IMR-90 (cell line): ENCODE results near the gene IQSEC1. TPM values are rescaled to one million over a fixed set of nuclear protein-coding genes. Genes with fewer than 3 reads are reported as not detected.

Experiments used
- ATAC-seq: fragments of 200-7000 bp; cut with Tn5 transposase; 2 replicates; pipeline ENCODE4 v1.9.1; 2020; ENCODE audit warnings: low read depth, mild to moderate bottlenecking, moderate library complexity
- BruUV-seq: library from RNA; stranded (reverse); fragments of 400-500 nt; replicated peaks from 2 replicates; lab custom pipeline; 2021; lab: Mats Ljungman, UMichigan
- CTCF ChIA-PET: fragments of 300-600 bp; formaldehyde crosslinking; extraction: SDS; loops from one replicate; lab custom pipeline; 2021; ENCODE audit warnings: antibody characterized with exemption; lab: Yijun Ruan, JAX
- POLR2A ChIA-PET: fragments of 300-600 bp; sonication (Branson Sonifier 250); formaldehyde crosslinking; loops from one replicate; lab custom pipeline; 2022; ENCODE audit warnings: antibody characterized with exemption; ENCODE audit not compliant: unreplicated experiment; lab: Charles Lee
- DNase-seq: peaks from one replicate; pipeline ENCODE4 v3.0.0; 2013
- H2AFZ ChIP-seq: replicated peaks from 2 replicates; pipeline ENCODE3; 2013; ENCODE audit warnings: low read length, mild to moderate bottlenecking; ENCODE audit not compliant: poor library complexity
- H2AK5ac ChIP-seq: 2 replicates; pipeline ENCODE4 v1.6.1; 2013; ENCODE audit warnings: low read depth, low read length, inconsistent platforms
- H2AK9ac ChIP-seq: replicated peaks from 2 replicates; pipeline ENCODE3; 2013; ENCODE audit warnings: mild to moderate bottlenecking, low read depth, low read length, moderate library complexity; ENCODE audit not compliant: poor library complexity
- H2BK120ac ChIP-seq: 2 replicates; pipeline ENCODE4 v1.6.1; 2013; ENCODE audit warnings: low read depth, low read length, inconsistent platforms
- H2BK15ac ChIP-seq: 3 replicates; pipeline ENCODE4 v1.6.1; 2013; ENCODE audit warnings: low read depth, low read length, inconsistent platforms
- H2BK20ac ChIP-seq: 2 replicates; pipeline ENCODE4 v1.6.1; 2013; ENCODE audit warnings: low read depth, mild to moderate bottlenecking, inconsistent platforms, low read length, moderate library complexity
- H2BK5ac ChIP-seq: 2 replicates; pipeline ENCODE4 v1.6.1; 2013; ENCODE audit warnings: mild to moderate bottlenecking, low read depth, low read length, inconsistent platforms; ENCODE audit not compliant: poor library complexity, severe bottlenecking
- H3K14ac ChIP-seq: replicated peaks from 2 replicates; pipeline ENCODE4 v1.6.1; 2013; ENCODE audit warnings: low read depth, low read length, inconsistent platforms
- H3K18ac ChIP-seq: 2 replicates; pipeline ENCODE4 v1.6.1; 2013; ENCODE audit warnings: low read depth, low read length, control low read depth
- H3K23ac ChIP-seq: 2 replicates; pipeline ENCODE4 v1.6.1; 2013; ENCODE audit warnings: low read depth, low read length, inconsistent platforms
- H3K27ac ChIP-seq: 2 replicates; pipeline ENCODE4 v1.5.1; 2013; ENCODE audit warnings: mild to moderate bottlenecking, control low read depth, low read length; ENCODE audit not compliant: insufficient read depth
- H3K27me3 ChIP-seq: 2 replicates; pipeline ENCODE4 v1.6.1; 2013; ENCODE audit warnings: low read length; ENCODE audit not compliant: control insufficient read depth, insufficient read depth
- H3K36me3 ChIP-seq: 2 replicates; pipeline ENCODE4 v1.6.1; 2013; ENCODE audit warnings: low read length, mixed read lengths; ENCODE audit not compliant: control insufficient read depth, insufficient read depth
- H3K4ac ChIP-seq: 2 replicates; pipeline ENCODE4 v1.6.1; 2013; ENCODE audit warnings: low read depth, low read length, inconsistent platforms
- H3K4me1 ChIP-seq: 2 replicates; pipeline ENCODE4 v1.6.1; 2013; ENCODE audit warnings: low read length, mixed read lengths; ENCODE audit not compliant: control insufficient read depth, insufficient read depth
- H3K4me2 ChIP-seq: 2 replicates; pipeline ENCODE4 v1.6.1; 2013; ENCODE audit warnings: low read depth, mild to moderate bottlenecking, control low read depth, low read length, moderate library complexity
- H3K4me3 ChIP-seq: 2 replicates; pipeline ENCODE4 v1.5.1; 2013; ENCODE audit warnings: low read depth, mild to moderate bottlenecking, control low read depth, low read length, moderate library complexity; ENCODE audit not compliant: insufficient read depth
- H3K56ac ChIP-seq: 2 replicates; pipeline ENCODE4 v1.6.1; 2013; ENCODE audit warnings: low read length, inconsistent platforms; ENCODE audit not compliant: insufficient read depth; ENCODE audit errors: extremely low read depth
- H3K79me1 ChIP-seq, 2 experiments: 2 replicates each; pipeline ENCODE4 v1.6.1; 2013; ENCODE audit warnings: low read length in 2 of 2, inconsistent platforms in 1 of 2, low read depth in 1 of 2
- H3K9ac ChIP-seq: 2 replicates; pipeline ENCODE4 v1.6.1; 2013; ENCODE audit warnings: low read depth, low read length, control low read depth
- H3K9me1 ChIP-seq: 2 replicates; pipeline ENCODE4 v1.6.1; 2013; ENCODE audit warnings: low read length, inconsistent platforms; ENCODE audit not compliant: insufficient read depth
- H3K9me3 ChIP-seq: 2 replicates; pipeline ENCODE4 v1.6.1; 2013; ENCODE audit warnings: low read length; ENCODE audit not compliant: control insufficient read depth, insufficient read depth
- H4K20me1 ChIP-seq: 2 replicates; pipeline ENCODE4 v1.6.1; 2013; ENCODE audit warnings: low read length, inconsistent platforms; ENCODE audit not compliant: insufficient read depth
- H4K5ac ChIP-seq: 2 replicates; pipeline ENCODE4 v1.6.1; 2013; ENCODE audit warnings: mild to moderate bottlenecking, low read depth, low read length, control low read depth
- H4K8ac ChIP-seq, 2 experiments: 2 replicates each; pipeline ENCODE4 v1.6.1; 2013; ENCODE audit warnings: low read depth in 2 of 2, low read length in 2 of 2, control low read depth in 1 of 2, inconsistent platforms in 1 of 2
- H4K91ac ChIP-seq: 2 replicates; pipeline ENCODE4 v1.6.1; 2013; ENCODE audit warnings: low read depth, low read length, inconsistent platforms; ENCODE audit not compliant: insufficient read depth
- BHLHE40 ChIP-seq: fragments of 150-350 bp; IDR thresholded peaks from 2 replicates; pipeline ENCODE4 v1.6.1; 2016; ENCODE audit warnings: mild to moderate bottlenecking, low read depth, low read length
- CEBPB ChIP-seq: IDR thresholded peaks from 2 replicates; pipeline ENCODE4 v1.6.1; 2012; ENCODE audit warnings: low read depth, low read length, improper control_type of control experiment
- CHD1 ChIP-seq: IDR thresholded peaks from 2 replicates; pipeline ENCODE4 v1.6.1; 2012; ENCODE audit warnings: low read depth, low read length, improper control_type of control experiment
- ELK1 ChIP-seq: fragments of 150-350 bp; IDR thresholded peaks from 2 replicates; pipeline ENCODE4 v1.6.1; 2016; ENCODE audit warnings: low read depth, mild to moderate bottlenecking, low read length, moderate library complexity, borderline replicate concordance
- MAFK ChIP-seq: IDR thresholded peaks from 2 replicates; pipeline ENCODE4 v1.6.1; 2012; ENCODE audit warnings: low read depth, low read length, improper control_type of control experiment
- MXI1 ChIP-seq: IDR thresholded peaks from 2 replicates; pipeline ENCODE4 v1.6.1; 2012; ENCODE audit warnings: low read depth, mild to moderate bottlenecking, low read length, moderate library complexity, borderline replicate concordance
- NFE2L2 ChIP-seq: fragments of 150-350 bp; IDR thresholded peaks from 2 replicates; pipeline ENCODE4 v1.6.1; 2016; ENCODE audit warnings: low read depth, mild to moderate bottlenecking, low read length
- POLR2A ChIP-seq: IDR thresholded peaks from 2 replicates; pipeline ENCODE4 v1.6.1; 2012; ENCODE audit warnings: mild to moderate bottlenecking, low read depth, low read length
- RAD21 ChIP-seq: IDR thresholded peaks from 2 replicates; pipeline ENCODE4 v1.6.1; 2012; ENCODE audit warnings: low read length, improper control_type of control experiment
- RCOR1 ChIP-seq: IDR thresholded peaks from 2 replicates; pipeline ENCODE4 v1.6.1; 2012; ENCODE audit warnings: mild to moderate bottlenecking, low read length, improper control_type of control experiment; ENCODE audit not compliant: insufficient replicate concordance
- WGBS, 2 experiments: methylation state at CpG; one replicate each; pipeline versions ENCODE4 v1.1.5 to v1.1.7; 2013; ENCODE audit warnings: missing lambda C conversion rate in 2 of 2; ENCODE audit not compliant: insufficient read length in 1 of 2; ENCODE audit errors: extremely low coverage in 2 of 2; 5-methylcytosine and 5-hydroxymethylcytosine counted together
- dilution Hi-C: fragments of 300-500 bp; cut with HindIII; formaldehyde crosslinking; loops from one replicate; pipeline ENCODE4 v1.14.3; 2018; ENCODE audit warnings: low sequenced_read_pairs; ENCODE audit not compliant: unreplicated experiment
- in situ Hi-C: fragments of 300-500 bp; cut with MboI; formaldehyde crosslinking; loops from 3 replicates; pipeline ENCODE4 v1.14.3; 2019; ENCODE audit warnings: low sequenced_read_pairs, inconsistent platforms, mixed read lengths
- intact Hi-C: fragments of 100-400 bp; cut with micrococcal nuclease; formaldehyde crosslinking; loops from 2 replicates; pipeline ENCODE4 v1.10.0; 2022
- polyA plus RNA-seq, 3 experiments: library from polyadenylated mRNA; depleted of rRNA; stranded (reverse); fragments of >200 nt; gene quantifications; 2 replicates each; pipeline ENCODE4 v1.2.3, GENCODE V29; 2012; ENCODE audit warnings: low replicate concordance in 1 of 3
- total RNA-seq: library from RNA; depleted of rRNA; stranded (reverse); fragments of >200 nt; gene quantifications from 2 replicates; pipeline ENCODE4 v1.2.3, GENCODE V29; 2012
- TF ChIP-seq, protein P1 (sequence below): conservative IDR thresholded peaks from 2 replicates; pipeline ENCODE4 v1.5.1; 2012; ENCODE audit warnings: mild to moderate bottlenecking, low read depth, low read length, improper control_type of control experiment

Gene IQSEC1
- total and polyA plus RNA-seq, 2 of the 4 experiments (the other 2 are of a cell fraction), result 5.9 to 11.9 TPM

DNA sequence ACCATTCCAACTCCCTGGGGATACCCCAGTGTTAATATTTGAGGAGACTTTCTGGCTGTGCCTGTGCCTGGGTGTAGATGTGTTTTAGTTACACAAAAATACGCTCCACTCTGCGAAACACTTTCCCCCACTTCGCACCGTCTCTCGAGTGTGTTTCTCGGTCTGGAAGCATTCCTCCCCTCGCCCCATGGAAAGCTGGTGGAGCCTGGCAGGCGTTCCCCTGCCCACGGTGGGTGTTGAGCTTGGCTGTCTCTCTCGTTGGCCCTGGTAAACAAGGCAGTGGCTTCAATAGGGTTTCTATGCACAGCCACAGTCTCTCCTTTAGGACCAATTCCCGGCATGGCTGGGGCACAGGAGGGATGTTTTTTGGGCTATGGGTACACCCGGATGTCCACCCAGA, 19.3 kb downstream of the IQSEC1 start:
- no peaks in the 10 kb centered on the region for H3K4me1 ChIP-seq
- H2AK9ac ChIP-seq, result no peak overlapping the region
- H2AFZ ChIP-seq, result no peak overlapping the region
- ChIA-PET POLR2A (no interaction called here), CTCF (no interaction called here)
- H2BK15ac ChIP-seq, result no peak overlapping the region
- TF ChIP-seq RAD21 (no peak), RCOR1 (no peak), POLR2A (no peak), NFE2L2 (no peak), CHD1 (no peak), MXI1 (no peak), ELK1 (no peak), CEBPB (no peak), MAFK (no peak), BHLHE40 (no peak)
- TF ChIP-seq, protein P1, sequence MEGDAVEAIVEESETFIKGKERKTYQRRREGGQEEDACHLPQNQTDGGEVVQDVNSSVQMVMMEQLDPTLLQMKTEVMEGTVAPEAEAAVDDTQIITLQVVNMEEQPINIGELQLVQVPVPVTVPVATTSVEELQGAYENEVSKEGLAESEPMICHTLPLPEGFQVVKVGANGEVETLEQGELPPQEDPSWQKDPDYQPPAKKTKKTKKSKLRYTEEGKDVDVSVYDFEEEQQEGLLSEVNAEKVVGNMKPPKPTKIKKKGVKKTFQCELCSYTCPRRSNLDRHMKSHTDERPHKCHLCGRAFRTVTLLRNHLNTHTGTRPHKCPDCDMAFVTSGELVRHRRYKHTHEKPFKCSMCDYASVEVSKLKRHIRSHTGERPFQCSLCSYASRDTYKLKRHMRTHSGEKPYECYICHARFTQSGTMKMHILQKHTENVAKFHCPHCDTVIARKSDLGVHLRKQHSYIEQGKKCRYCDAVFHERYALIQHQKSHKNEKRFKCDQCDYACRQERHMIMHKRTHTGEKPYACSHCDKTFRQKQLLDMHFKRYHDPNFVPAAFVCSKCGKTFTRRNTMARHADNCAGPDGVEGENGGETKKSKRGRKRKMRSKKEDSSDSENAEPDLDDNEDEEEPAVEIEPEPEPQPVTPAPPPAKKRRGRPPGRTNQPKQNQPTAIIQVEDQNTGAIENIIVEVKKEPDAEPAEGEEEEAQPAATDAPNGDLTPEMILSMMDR, result no peak
- DNase-seq, result no peak
- no peak overlapping the region for H4K5ac ChIP-seq
- no peak overlapping the region for H2BK120ac ChIP-seq
- H4K8ac ChIP-seq, result no peak overlapping the region
- dilution Hi-C loops (no loop called here), in situ Hi-C loops (no loop called here), intact Hi-C loops (no loop called here)
- H3K36me3 ChIP-seq, result no peaks in the 10 kb centered on the region
- no peak overlapping the region for H3K9ac ChIP-seq
- H2BK20ac ChIP-seq, result no peak overlapping the region
- no peak overlapping the region for H3K18ac ChIP-seq
- ATAC-seq, result no peak
- no peaks in the 10 kb centered on the region for H3K9me3 ChIP-seq
- no peaks in the 10 kb centered on the region for H4K20me1 ChIP-seq
- no peak overlapping the region for H3K14ac ChIP-seq
- H3K56ac ChIP-seq, result no peak overlapping the region
- no peak overlapping the region for H3K4me2 ChIP-seq
- no peak overlapping the region for H3K4ac ChIP-seq
- H3K9me1 ChIP-seq, result no peaks in the 10 kb centered on the region
- WGBS, 2 experiments, result no CpG with 5 or more reads among the region's 12 CpGs
- BruUV-seq, result no TSS peak
- peaks cover 30% of the 10 kb centered on the region for H3K27me3 ChIP-seq
- H3K79me1 ChIP-seq, result no peaks in the 10 kb centered on the region
- no peak overlapping the region for H3K23ac ChIP-seq
- H2BK5ac ChIP-seq, result no peak overlapping the region
- no peak overlapping the region for H2AK5ac ChIP-seq
- no peak overlapping the region for H3K27ac ChIP-seq
- H4K91ac ChIP-seq, result no peak overlapping the region
- no peak overlapping the region for H3K4me3 ChIP-seq
